ENCODE measurements around the gene ANGPTL8. TPM values are rescaled to one million over a fixed set of nuclear protein-coding genes. Genes with fewer than 3 reads are reported as not detected.
A peak's percentile ranks its signal among the peaks of the same experiment; 100 is the strongest.

Gene ANGPTL8, protein sequence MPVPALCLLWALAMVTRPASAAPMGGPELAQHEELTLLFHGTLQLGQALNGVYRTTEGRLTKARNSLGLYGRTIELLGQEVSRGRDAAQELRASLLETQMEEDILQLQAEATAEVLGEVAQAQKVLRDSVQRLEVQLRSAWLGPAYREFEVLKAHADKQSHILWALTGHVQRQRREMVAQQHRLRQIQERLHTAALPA
- not detected in 2 replicates for total RNA-seq

DNA sequence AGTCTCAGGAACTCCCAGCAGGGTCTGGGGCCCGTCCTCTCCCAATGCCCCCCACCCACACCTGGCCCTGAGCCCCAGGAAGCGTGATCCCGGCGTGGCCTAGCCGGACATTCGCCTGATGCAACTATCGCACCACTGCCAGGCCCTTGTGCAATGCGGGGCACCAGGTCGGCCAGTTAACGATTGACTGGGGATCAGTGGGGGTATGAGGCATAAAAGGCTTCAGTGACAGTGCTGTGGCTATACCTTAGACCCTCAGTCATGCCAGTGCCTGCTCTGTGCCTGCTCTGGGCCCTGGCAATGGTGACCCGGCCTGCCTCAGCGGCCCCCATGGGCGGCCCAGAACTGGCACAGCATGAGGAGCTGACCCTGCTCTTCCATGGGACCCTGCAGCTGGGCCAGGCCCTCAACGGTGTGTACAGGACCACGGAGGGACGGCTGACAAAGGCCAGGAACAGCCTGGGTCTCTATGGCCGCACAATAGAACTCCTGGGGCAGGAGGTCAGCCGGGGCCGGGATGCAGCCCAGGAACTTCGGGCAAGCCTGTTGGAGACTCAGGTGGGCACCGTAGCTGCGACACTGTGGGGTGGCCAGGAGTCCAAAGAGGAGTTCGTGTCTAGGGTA, at the start of gene ANGPTL8:
Gene ANGPTL8 (plus strand): TSS at position 243 of the 624 bp plus-strand sequence. CDS start 19 bp downstream, at position 262.
- Mint-ChIP-seq H3K36me3 (ENCODE audit: low read depth) (no peaks in the 10 kb centered on the region), H3K9me3 (peaks cover 5% of the 10 kb centered on the region), H3K27me3 (ENCODE audit: insufficient read depth) (peaks cover 7% of the 10 kb centered on the region), H3K4me3 (no peak within 1 kb of the TSS), H3K4me1 (ENCODE audit: low read depth) (no peaks in the 10 kb centered on the region), H3K27ac (no peak within 1 kb of the TSS)
- intact Hi-C loops (cut with micrococcal nuclease) = no loop called here
- no peak for DNase-seq (ENCODE audit: low spot score)

DNA sequence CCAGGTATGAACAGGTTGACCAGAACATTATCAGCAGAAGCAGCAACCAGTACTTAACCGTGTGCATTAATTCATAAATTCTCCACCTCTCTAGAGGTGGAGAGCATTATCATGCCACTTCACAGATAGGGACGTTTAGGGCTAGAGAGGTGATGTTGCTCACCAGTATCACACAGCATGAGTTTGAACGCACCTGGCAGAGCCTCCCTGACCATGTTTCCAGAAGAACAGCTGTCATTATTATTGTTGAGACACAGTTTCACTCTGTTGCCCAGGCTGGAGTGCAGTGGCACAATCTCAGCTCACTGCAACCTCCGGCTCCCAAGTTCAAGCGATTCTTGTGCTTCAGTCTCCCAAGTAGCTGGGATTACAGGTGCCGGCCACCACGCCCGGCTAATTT, 48.9 kb upstream of the ANGPTL8 start:
- H3K27ac Mint-ChIP-seq = no peak overlapping the region
- no peaks in the 10 kb centered on the region for H3K4me1 Mint-ChIP-seq (ENCODE audit: low read depth)
- peaks cover 4% of the 10 kb centered on the region for H3K27me3 Mint-ChIP-seq (ENCODE audit: insufficient read depth)
- no peak overlapping the region for H3K4me3 Mint-ChIP-seq
- no peaks in the 10 kb centered on the region for H3K36me3 Mint-ChIP-seq (ENCODE audit: low read depth)
- intact Hi-C loops (cut with micrococcal nuclease) = no loop called here
- no peaks in the 10 kb centered on the region for H3K9me3 Mint-ChIP-seq
- DNase-seq (ENCODE audit: low spot score) = no peak

DNA sequence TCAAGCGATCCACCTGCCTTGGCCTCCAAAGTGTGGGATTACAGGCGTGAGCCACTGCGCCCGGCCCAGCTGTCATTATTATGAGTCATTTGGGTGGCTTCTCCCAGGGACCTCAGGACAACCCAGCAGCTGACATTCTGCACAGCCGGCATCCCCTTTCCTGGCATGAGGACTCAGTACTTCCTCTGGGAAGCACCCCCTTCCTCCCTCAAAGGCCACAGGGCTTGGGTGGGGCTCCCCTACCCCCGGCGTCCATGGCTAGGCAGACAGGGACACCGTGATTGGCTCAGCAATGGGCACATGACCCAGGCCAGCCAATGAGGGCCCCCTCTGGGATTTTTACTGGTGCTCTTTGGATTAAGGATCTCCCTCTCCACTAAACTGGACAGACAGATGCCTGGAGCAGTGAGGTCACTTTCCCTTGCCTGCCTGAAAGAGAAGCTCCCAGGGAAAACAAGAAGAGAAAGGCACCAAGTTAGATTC, 48.1 kb upstream of the ANGPTL8 start:
- H3K27ac Mint-ChIP-seq = no peak overlapping the region
- H3K9me3 Mint-ChIP-seq = no peaks in the 10 kb centered on the region
- H3K4me1 Mint-ChIP-seq (ENCODE audit: low read depth) = no peaks in the 10 kb centered on the region
- no peak overlapping the region for H3K4me3 Mint-ChIP-seq
- no peak for DNase-seq (ENCODE audit: low spot score)
- intact Hi-C loops (cut with micrococcal nuclease) = no loop called here
- no peaks in the 10 kb centered on the region for H3K36me3 Mint-ChIP-seq (ENCODE audit: low read depth)
- peaks cover 11% of the 10 kb centered on the region for H3K27me3 Mint-ChIP-seq (ENCODE audit: insufficient read depth)

DNA sequence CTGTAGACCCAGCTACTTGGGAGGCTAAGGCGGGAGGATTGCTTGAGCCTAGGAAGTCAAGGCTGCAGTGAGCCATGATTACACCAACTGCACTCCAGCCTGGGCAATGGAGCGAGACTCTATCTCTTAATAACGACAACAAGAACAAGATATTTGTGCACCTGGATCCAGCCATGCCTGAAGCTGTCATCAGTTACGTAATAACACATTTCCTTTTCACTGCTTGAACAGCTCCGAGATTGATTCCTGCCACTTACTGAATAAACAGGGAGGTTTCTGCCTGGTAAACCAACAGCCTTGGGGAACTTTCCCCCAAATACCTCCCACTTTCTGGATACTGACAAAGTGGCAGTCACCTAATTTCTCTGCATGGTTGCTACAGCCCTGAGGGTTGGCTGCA, 47.5 kb upstream of the ANGPTL8 start:
- Mint-ChIP-seq H3K27me3 (ENCODE audit: insufficient read depth) (peaks cover 14% of the 10 kb centered on the region), H3K4me1 (ENCODE audit: low read depth) (no peaks in the 10 kb centered on the region), H3K36me3 (ENCODE audit: low read depth) (no peaks in the 10 kb centered on the region), H3K9me3 (no peaks in the 10 kb centered on the region), H3K27ac (no peak overlapping the region), H3K4me3 (no peak overlapping the region)
- intact Hi-C loops (cut with micrococcal nuclease) = no loop called here
- no peak for DNase-seq (ENCODE audit: low spot score)

DNA sequence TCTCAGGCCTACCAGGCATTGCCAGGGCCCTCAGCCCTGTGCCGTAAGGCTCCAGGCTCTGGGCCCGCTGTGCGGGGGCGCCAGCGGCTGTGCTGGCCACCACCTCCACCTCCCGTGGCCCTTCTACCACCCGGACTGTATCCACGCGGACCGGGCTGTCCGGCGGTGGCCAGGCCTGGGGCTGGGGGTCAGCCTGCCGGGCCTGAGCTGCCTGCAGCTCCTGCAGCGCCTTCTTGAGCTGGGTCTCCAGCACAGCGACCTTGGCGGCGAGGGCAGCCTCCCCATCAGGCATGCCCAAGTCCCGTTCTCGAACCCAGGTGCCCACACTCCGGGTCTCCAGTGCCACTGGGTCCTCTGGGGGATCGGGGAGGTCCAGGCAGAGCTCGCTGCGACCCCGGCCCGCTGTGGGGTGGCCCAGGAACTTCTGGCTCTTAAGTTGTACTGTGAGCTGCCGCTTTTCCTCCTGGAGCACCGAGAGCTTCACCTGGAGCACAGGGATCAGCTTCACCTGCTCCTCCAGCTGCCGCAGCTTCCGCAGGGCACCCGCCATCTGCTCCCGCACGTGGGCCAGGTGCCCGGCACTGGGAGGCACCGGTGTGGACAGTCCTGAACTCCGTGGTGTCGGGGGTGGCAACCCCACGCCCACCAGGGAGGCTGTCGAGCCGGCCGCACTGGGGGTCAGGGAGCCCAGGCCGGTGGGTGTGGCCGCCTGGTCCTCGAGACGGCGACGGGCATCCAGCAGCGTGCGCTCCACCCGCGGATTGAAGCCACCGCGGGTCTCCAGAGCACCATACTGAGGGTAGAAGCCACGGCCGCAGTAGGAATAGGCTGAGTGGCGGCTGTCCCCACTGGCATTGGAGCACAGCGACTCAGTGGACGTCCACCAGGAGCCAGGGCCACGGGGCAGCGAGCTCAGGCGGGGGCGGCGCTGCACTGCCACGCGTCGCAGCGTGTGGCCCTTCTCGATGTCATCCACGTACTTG, 46.2 kb upstream of the ANGPTL8 start:
- H3K4me3 Mint-ChIP-seq = no peak overlapping the region
- H3K4me1 Mint-ChIP-seq (ENCODE audit: low read depth) = no peaks in the 10 kb centered on the region
- H3K27me3 Mint-ChIP-seq (ENCODE audit: insufficient read depth) = peaks cover 15% of the 10 kb centered on the region
- no peak overlapping the region for H3K27ac Mint-ChIP-seq
- H3K9me3 Mint-ChIP-seq = no peaks in the 10 kb centered on the region
- intact Hi-C loops (cut with micrococcal nuclease) = no loop called here
- DNase-seq (ENCODE audit: low spot score) = no peak
- no peaks in the 10 kb centered on the region for H3K36me3 Mint-ChIP-seq (ENCODE audit: low read depth)

DNA sequence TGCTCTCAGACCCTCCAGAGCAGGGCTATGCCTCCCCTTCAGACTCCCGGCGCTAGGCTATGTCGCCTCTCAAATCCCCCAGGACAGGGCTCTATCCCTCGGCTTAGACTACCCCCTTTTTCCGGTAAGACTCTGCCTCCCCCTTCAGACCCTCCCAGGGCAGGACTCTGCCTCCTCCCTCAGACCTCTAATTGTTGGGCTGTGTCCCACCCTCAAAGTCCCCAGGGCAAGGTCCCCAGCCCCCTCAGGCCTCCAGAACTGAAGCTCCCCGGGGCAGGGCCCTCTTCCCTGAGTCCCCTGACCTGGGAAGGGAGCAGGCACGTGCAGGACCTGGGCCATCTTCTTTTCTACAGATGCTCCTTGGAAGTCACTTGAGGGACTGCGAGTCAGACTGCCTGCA, 45.2 kb upstream of the ANGPTL8 start:
- no peaks in the 10 kb centered on the region for H3K4me1 Mint-ChIP-seq (ENCODE audit: low read depth)
- no peak overlapping the region for H3K27ac Mint-ChIP-seq
- peaks cover 18% of the 10 kb centered on the region for H3K27me3 Mint-ChIP-seq (ENCODE audit: insufficient read depth)
- H3K4me3 Mint-ChIP-seq = no peak overlapping the region
- intact Hi-C loops (cut with micrococcal nuclease) = no loop called here
- no peaks in the 10 kb centered on the region for H3K9me3 Mint-ChIP-seq
- H3K36me3 Mint-ChIP-seq (ENCODE audit: low read depth) = no peaks in the 10 kb centered on the region
- DNase-seq (ENCODE audit: low spot score) = no peak

DNA sequence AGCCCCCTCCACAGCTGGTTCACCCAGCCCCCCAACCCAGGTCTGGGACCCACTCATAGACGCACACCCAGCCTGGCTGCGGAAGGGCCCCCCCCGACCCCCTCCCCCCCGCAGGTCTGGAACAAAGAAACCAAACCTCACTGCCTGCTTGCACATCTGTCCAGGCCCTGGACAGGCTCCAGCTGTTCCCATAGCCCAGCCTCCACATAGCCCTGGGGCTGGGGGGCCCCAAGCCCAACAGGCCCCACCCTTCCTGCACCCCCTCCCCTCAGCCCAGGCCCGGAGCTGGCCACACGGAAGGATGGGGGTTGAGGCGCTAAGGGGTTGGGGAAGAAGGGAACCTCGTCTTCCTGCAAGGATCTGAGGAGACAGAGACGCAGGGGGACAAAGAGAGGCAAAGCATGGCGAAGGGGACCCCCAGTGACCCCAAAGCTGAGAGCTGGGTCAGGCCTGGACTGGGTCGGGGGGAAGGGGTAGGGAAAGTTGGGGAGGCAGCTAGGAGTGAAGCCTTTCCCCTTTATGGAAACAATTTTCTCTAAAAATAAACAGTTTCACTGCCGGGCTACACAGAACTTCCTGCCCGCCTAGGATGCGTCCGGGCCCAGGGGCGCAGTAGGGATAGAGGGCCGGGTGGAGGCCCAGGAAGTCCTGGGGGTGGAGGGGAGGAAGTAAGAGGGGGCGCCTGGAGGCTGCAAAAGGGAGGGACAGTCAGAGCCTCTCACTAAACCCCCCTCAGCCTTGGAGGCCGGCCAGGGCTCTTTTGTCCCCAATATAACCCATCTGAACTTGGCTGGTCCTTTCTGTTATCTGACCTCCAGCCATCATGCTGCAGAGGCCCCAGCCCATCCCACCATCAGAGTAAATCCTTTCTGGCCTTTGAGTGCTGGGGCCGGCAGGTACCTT, 44.5 kb upstream of the ANGPTL8 start:
- no peak overlapping the region for H3K27ac Mint-ChIP-seq
- no peaks in the 10 kb centered on the region for H3K9me3 Mint-ChIP-seq
- no peaks in the 10 kb centered on the region for H3K4me1 Mint-ChIP-seq (ENCODE audit: low read depth)
- H3K27me3 Mint-ChIP-seq (ENCODE audit: insufficient read depth) = peaks cover 21% of the 10 kb centered on the region
- H3K4me3 Mint-ChIP-seq = no peak overlapping the region
- intact Hi-C loops (cut with micrococcal nuclease) = loop anchor here (5.0 kb wide), 2 partner anchors 38 to 47 kb away; partner anchors contain the start of gene SPC24
- no peaks in the 10 kb centered on the region for H3K36me3 Mint-ChIP-seq (ENCODE audit: low read depth)
- DNase-seq (ENCODE audit: low spot score) = no peak

DNA sequence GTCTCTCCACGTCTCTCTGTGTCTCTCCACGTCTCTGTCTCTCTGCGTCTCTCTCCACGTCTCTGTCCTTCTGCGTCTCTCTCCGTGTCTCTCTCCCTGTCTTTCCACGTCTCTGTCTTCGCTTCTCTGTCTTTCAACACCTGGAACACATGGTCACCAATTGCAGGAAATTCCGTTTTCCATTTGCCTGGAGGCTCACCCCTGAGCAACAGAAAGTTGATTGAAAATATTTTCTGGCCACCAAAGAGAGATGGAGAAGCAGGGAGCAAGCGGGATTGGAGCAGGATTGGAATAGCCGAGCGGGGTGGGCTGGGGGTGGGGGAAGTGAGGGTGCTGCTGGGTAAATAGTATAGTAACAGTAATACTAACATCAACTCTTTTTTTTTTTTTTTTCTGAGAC, 43.7 kb upstream of the ANGPTL8 start:
- Mint-ChIP-seq H3K4me1 (ENCODE audit: low read depth) (no peaks in the 10 kb centered on the region), H3K4me3 (peak overlapping the region; percentile 55), H3K27ac (no peak overlapping the region), H3K9me3 (no peaks in the 10 kb centered on the region), H3K36me3 (ENCODE audit: low read depth) (no peaks in the 10 kb centered on the region), H3K27me3 (ENCODE audit: insufficient read depth) (peaks cover 21% of the 10 kb centered on the region)
- intact Hi-C loops (cut with micrococcal nuclease) = loop anchor here (2.0 to 5.0 kb wide), 3 partner anchors 38 to 187 kb away; partner anchors contain the start of gene SPC24
- no peak for DNase-seq (ENCODE audit: low spot score)

DNA sequence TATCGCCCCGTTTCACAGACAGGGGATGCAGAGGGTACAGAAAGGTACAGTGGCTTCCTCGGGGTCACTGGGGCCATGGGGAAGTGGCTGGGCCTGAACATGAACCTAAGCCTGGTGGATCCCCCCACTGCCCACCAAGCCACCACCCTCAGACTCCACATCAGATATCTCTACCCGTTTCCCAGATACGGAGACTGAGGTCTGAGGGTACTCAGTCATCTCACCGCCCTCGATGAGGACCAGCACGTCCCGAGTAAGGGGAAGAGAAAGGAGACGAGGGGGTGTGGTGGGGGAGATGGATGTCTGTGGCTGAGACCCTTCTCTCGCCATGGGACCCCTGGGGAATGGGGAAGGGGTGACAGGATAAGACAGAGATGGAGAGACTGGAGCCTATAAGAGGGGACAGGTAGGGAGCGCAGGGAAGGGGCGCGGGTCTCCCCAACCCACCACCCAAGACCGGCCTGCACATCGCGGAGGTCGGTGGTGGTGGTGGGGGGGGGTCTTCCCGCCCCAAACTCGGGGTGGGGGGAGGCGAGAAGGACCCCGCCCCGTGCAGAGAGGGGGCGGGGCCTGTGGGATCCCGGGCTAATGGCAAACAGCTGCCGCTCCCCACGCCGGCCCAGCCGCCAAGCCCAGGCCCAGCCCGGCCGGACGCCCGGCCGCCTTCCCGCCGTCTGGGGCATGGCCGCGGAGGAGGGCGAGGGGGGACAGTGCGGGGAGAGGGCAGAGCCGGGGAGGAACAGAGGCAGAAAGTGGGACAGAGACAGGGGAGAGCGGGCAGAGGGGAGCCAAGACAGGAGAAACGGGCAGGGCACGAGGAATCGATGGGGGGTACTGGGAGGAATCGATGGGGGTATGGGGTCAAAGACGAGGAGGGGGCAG, 42.8 kb upstream of the ANGPTL8 start:
- DNase-seq (ENCODE audit: low spot score) = no peak
- Mint-ChIP-seq H3K27ac (no peak overlapping the region), H3K4me1 (ENCODE audit: low read depth) (no peaks in the 10 kb centered on the region), H3K27me3 (ENCODE audit: insufficient read depth) (peaks cover 21% of the 10 kb centered on the region), H3K9me3 (no peaks in the 10 kb centered on the region), H3K4me3 (peak overlapping the region; percentile 70), H3K36me3 (ENCODE audit: low read depth) (no peaks in the 10 kb centered on the region)
- intact Hi-C loops (cut with micrococcal nuclease) = loop anchor here (2.0 to 5.0 kb wide), 3 partner anchors 39 to 186 kb away; partner anchors contain the start of gene SPC24

DNA sequence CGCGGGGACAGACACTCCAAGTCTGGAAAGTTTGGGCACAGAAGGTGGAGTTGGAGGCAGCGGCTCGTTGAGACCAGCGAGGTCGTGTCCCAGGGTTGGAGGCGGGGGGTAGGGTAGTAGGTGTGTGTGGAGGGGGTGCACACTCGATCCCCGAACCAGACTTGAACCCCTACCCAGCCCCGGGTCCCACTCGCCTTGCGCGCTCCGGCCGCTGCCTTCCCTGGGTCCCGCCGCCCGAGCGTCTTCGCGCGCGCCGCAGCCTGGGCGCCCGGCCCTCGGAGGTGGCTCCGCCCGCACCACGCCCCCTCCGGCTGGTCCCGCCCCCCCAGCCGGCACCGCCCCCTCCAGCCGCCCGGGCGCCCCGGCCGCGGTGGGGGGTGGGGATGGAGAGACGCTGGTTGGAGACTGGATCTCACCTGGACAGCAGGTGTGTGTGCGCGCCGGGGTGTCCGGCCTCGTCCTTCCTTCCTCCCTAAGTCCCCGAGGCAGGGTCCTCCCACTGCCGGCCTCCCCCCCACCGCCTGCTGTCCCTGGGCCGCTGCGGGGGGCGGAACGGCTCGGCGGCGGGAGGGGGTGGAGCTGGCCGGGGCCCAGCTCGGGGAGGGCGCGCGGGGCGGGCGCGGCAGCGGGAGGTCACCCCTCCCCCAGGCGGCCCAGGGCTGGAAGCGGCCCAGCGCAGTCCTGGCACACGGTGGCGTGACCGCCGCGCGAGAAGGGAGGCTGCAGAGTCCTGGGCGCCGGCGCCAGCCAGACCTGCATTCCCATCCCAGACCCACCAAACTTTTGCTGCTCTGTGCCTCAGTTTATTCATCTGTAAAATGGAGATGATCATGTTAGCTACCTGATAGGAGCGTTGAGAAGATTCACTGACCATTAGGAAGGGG, 41.9 kb upstream of the ANGPTL8 start, which contains the start of gene KANK2:
Gene KANK2 (minus strand): TSS at position 255 of the 884 bp plus-strand sequence. CDS start 3,034 bp downstream, outside the sequence.
- Mint-ChIP-seq H3K4me3 (peak within 1 kb of the TSS; percentile 75), H3K27ac (no peak within 1 kb of the TSS), H3K36me3 (ENCODE audit: low read depth) (no peaks in the 10 kb centered on the region), H3K9me3 (no peaks in the 10 kb centered on the region), H3K27me3 (ENCODE audit: insufficient read depth) (peaks cover 21% of the 10 kb centered on the region), H3K4me1 (ENCODE audit: low read depth) (no peaks in the 10 kb centered on the region)
- intact Hi-C loops (cut with micrococcal nuclease) = loop anchor here (2.0 to 5.0 kb wide), 3 partner anchors 40 to 185 kb away; partner anchors contain the start of gene SPC24
- DNase-seq (ENCODE audit: low spot score) = peak; percentile 67
